Neutrophil (primary cell): ENCODE measurements around the gene POLA1.

Experiments
- H3K27ac ChIP-seq: fragments of 200-600 bp; sonication (generic); 2 replicates; pipeline ENCODE4 v1.5.1; 2016; ENCODE audit warnings: mild to moderate bottlenecking, moderate library complexity
- H3K27me3 ChIP-seq: fragments of 200-600 bp; sonication (generic); 2 replicates; pipeline ENCODE4 v1.6.0; 2016; ENCODE audit warnings: mild to moderate bottlenecking
- H3K36me3 ChIP-seq: fragments of 200-600 bp; sonication (generic); 2 replicates; pipeline ENCODE4 v1.5.1; 2017
- H3K4me1 ChIP-seq, 2 experiments: fragments of 200-600 bp in 1 of 2; sonication (generic) in 1 of 2; 1 replicate in 1 of 2; 2 replicates in 1 of 2; pipeline versions ENCODE4 v1.5.1 to v1.6.1; 2013 to 2016; ENCODE audit warnings: low read depth in 1 of 2, low read length in 1 of 2, mild to moderate bottlenecking in 1 of 2, moderate library complexity in 1 of 2; ENCODE audit not compliant: control insufficient read depth in 1 of 2, insufficient read depth in 1 of 2
- H3K4me3 ChIP-seq, 2 experiments: fragments of 200-600 bp in 1 of 2; sonication (generic) in 1 of 2; 1 replicate in 1 of 2; 2 replicates in 1 of 2; pipeline ENCODE4 v1.5.1; 2013 to 2016; ENCODE audit warnings: low read depth in 1 of 2, low read length in 1 of 2, mild to moderate bottlenecking in 1 of 2, moderate library complexity in 1 of 2
- H3K9me3 ChIP-seq: fragments of 200-600 bp; sonication (generic); 2 replicates; pipeline ENCODE4 v1.5.1; 2016
- TF ChIP-seq, protein P1 (sequence below): fragments of 200-600 bp; sonication (generic); IDR thresholded peaks from 2 replicates; pipeline ENCODE4 v1.5.1; 2016; ENCODE audit warnings: antibody characterized with exemption

The POLA1 gene

GRCh38 chrX:25005034-25005381 is 311.3 kb downstream of the POLA1 start:
- H3K36me3 ChIP-seq: no peaks in the 10 kb centered on the region
- TF ChIP-seq, protein P1, sequence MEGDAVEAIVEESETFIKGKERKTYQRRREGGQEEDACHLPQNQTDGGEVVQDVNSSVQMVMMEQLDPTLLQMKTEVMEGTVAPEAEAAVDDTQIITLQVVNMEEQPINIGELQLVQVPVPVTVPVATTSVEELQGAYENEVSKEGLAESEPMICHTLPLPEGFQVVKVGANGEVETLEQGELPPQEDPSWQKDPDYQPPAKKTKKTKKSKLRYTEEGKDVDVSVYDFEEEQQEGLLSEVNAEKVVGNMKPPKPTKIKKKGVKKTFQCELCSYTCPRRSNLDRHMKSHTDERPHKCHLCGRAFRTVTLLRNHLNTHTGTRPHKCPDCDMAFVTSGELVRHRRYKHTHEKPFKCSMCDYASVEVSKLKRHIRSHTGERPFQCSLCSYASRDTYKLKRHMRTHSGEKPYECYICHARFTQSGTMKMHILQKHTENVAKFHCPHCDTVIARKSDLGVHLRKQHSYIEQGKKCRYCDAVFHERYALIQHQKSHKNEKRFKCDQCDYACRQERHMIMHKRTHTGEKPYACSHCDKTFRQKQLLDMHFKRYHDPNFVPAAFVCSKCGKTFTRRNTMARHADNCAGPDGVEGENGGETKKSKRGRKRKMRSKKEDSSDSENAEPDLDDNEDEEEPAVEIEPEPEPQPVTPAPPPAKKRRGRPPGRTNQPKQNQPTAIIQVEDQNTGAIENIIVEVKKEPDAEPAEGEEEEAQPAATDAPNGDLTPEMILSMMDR: no peak
- peaks cover 93% of the 10 kb centered on the region for H3K27me3 ChIP-seq

DNA sequence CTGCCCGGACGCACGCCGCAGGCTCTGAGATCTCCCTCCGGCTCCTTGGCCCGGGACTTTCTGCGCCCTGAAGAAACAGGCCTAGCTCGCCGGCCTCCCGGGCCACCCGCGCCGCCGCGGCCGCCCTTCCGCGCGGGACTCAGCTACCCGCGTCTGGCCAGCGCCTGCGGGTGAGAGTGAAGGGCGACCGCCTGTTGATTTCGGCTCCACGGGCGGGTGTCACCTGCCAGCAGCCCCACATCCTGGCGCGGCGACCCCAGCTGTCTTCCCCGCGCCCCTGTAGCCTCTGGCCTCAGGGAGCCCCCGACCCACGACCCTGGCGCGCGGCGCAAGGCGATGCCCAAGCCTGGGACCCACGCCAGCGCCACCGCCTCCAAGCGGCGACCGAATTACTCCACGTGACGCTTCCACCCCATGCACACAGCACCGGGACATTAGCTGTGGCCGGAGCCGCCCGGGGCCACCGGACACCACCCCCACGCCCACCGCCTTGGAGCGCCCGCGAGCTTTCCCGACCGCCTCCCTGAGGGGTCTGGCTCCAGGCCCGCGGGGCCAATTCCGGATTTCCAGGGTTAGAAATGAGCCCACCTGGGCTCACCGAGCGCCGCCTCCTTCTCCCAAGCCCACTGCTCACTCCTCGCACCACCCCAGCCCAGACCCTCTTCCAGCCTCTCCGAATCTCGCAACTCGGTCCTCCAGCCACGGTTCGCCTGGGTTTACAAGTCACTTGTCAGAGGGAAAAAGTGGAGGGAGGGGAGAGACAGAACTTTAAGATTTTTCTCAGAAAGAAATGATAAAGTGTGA is 311.9 kb downstream of the POLA1 start:
- Histone ChIP-seq H3K4me1 (no peaks in the 10 kb centered on the region), H3K4me3 (no peak overlapping the region), H3K27me3 (peaks cover 99% of the 10 kb centered on the region), H3K36me3 (no peaks in the 10 kb centered on the region), H3K27ac (no peak overlapping the region), H3K9me3 (no peaks in the 10 kb centered on the region)
- TF ChIP-seq, protein P1: no peak

More at GRCh38 chrX:25005034-25005381, 311.3 kb downstream of the POLA1 start:
- Histone ChIP-seq H3K4me1 (no peaks in the 10 kb centered on the region), H3K27ac (no peak overlapping the region), H3K4me3 (no peak overlapping the region), H3K9me3 (no peaks in the 10 kb centered on the region)

GRCh38 chrX:25006586-25007058 is 312.9 kb downstream of the POLA1 start:
- no peaks in the 10 kb centered on the region for H3K4me1 ChIP-seq
- no peaks in the 10 kb centered on the region for H3K36me3 ChIP-seq
- H3K4me3 ChIP-seq: no peak overlapping the region
- H3K27ac ChIP-seq: no peak overlapping the region
- H3K9me3 ChIP-seq: no peaks in the 10 kb centered on the region
- TF ChIP-seq, protein P1: no peak
- H3K27me3 ChIP-seq: peaks cover 100% of the 10 kb centered on the region

DNA sequence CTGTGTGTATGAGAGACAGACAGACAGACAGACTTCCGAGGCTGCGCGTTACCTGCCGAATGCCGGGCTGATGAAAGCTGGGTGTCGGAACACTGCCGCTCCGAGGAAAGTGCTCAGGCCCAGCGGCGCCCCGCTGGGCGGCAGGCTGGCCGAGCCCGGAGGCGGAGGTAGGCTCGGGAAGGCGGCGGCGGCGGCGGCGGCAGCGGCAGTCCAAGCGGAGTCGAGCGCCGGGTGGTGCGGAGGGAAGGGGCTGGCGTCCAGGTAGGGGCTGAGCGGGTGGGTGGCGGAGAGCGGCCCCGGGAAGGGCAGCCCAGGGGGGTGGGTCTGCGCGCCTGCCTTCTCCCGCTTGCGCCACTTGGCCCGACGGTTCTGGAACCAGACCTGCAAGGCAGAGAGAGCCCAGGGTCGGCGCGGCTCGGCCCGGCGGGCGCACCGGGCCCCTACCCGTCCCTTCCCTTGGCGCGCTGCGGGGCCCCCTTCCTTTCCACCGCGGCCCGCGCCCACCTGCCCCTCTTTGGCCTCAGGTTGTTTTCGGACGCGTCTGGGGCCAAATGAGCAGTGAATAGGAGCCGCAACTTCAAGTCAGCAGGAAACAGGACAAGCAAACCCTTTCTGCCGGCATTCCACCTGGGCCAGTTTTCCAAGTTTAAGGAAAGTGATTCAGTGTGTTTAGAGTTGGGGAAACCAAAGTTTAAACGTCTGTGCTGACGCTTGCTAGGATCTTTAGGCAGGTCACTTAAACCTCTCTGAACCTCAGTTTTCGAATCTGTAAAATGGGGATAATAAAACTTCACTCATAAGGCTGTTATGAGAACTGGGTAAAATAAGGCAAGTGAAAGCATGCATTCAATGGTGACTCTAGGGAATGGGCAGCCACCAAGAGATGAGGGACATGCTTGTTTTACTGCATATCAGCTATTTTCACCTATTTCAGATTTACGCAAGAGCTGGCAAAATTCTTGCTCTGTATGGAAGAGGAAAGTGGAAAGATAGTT is 313.6 kb downstream of the POLA1 start:
- H3K27me3 ChIP-seq: peaks cover 100% of the 10 kb centered on the region
- H3K27ac ChIP-seq: no peak overlapping the region
- no peaks in the 10 kb centered on the region for H3K9me3 ChIP-seq
- TF ChIP-seq, protein P1: no peak
- no peak overlapping the region for H3K4me3 ChIP-seq
- H3K4me1 ChIP-seq: no peaks in the 10 kb centered on the region
- no peaks in the 10 kb centered on the region for H3K36me3 ChIP-seq

DNA sequence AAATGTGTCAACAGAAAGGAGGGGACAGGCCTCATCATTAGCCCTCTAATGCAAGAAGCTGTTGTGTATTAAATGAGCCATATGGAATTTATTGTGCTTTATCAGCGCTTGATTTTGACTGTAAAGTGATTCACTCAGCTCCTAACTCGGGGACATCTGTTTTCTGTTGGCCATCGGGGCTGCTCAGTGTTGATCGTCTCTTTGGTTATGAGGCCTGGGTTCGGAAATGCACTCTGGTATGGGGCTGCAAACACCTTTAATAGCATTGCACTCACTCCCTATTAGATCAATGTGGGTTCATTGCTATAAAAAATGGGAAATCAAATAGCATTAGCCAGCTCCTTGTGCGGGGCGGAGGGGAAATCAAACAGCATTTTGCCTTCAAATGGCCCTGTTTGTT is 315.7 kb downstream of the POLA1 start:
- Histone ChIP-seq H3K4me3 (no peak overlapping the region), H3K27ac (no peak overlapping the region), H3K27me3 (peaks cover 98% of the 10 kb centered on the region), H3K4me1 (peaks cover 0 to 3% of the 10 kb centered on the region in 2 experiments), H3K9me3 (no peaks in the 10 kb centered on the region), H3K36me3 (no peaks in the 10 kb centered on the region)
- TF ChIP-seq, protein P1: no peak
